Measurements from ENCODE around the gene GNPNAT1.
"Not testable (repeated sequence)": the region's sequence is repeated elsewhere in the genome, so short reads cannot be mapped to it uniquely, and the experiment has no call there.

DNA sequence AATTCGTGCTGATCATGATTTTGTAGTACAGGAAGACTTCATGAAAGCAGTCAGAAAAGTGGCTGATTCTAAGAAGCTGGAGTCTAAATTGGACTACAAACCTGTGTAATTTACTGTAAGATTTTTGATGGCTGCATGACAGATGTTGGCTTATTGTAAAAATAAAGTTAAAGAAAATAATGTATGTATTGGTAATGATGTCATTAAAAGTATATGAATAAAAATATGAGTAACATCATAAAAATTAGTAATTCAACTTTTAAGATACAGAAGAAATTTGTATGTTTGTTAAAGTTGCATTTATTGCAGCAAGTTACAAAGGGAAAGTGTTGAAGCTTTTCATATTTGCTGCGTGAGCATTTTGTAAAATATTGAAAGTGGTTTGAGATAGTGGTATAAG, 63.9 kb downstream of the GNPNAT1 start:
- TF ChIP-seq, protein P1, sequence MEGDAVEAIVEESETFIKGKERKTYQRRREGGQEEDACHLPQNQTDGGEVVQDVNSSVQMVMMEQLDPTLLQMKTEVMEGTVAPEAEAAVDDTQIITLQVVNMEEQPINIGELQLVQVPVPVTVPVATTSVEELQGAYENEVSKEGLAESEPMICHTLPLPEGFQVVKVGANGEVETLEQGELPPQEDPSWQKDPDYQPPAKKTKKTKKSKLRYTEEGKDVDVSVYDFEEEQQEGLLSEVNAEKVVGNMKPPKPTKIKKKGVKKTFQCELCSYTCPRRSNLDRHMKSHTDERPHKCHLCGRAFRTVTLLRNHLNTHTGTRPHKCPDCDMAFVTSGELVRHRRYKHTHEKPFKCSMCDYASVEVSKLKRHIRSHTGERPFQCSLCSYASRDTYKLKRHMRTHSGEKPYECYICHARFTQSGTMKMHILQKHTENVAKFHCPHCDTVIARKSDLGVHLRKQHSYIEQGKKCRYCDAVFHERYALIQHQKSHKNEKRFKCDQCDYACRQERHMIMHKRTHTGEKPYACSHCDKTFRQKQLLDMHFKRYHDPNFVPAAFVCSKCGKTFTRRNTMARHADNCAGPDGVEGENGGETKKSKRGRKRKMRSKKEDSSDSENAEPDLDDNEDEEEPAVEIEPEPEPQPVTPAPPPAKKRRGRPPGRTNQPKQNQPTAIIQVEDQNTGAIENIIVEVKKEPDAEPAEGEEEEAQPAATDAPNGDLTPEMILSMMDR (IDR thresholded peaks at IDR 0.05) = not testable (repeated sequence)
- TF ChIP-seq POLR2A (IDR thresholded peaks at IDR 0.05) = not testable (repeated sequence)
